Stimulated activated naive B cell treated with anti-CD40 and anti-IgM and Interleukin-4, amounts not matched to agents 10 μg/mL and 1 μg/mL and 100 μg/mL, for 72 hours (primary cell): ENCODE results near the gene FRY.

ENCODE experiments used
- ATAC-seq, 2 donors: fragments of 150-1000 bp; cut with Tn5 transposase; replicated peaks; 2 replicates each; pipeline ENCODE4 v1.10.0; 2021; ENCODE audit warnings: moderate library complexity in 1 of 2
- DNase-seq: peaks from one replicate; pipeline ENCODE4 v3.0.0; 2021
- H3K27ac Mint-ChIP-seq: one replicate; pipeline ENCODE4 v1.8.0; 2022; ENCODE audit warnings: mild to moderate bottlenecking, mixed read lengths
- H3K27me3 Mint-ChIP-seq, 2 donors: one replicate each; pipeline ENCODE4 v1.8.0; 2022; ENCODE audit warnings: mixed read lengths in 2 of 2
- H3K36me3 Mint-ChIP-seq, 2 donors: one replicate each; pipeline ENCODE4 v1.8.0; 2022; ENCODE audit warnings: mixed read lengths in 2 of 2, mild to moderate bottlenecking in 1 of 2
- H3K4me1 Mint-ChIP-seq, 2 donors: one replicate each; pipeline ENCODE4 v1.8.0; 2022; ENCODE audit warnings: mixed read lengths in 2 of 2, mild to moderate bottlenecking in 1 of 2
- H3K4me3 Mint-ChIP-seq, 2 donors: one replicate each; pipeline ENCODE4 v1.8.0; 2022; ENCODE audit warnings: mild to moderate bottlenecking in 2 of 2, mixed read lengths in 2 of 2, moderate library complexity in 1 of 2
- H3K9me3 Mint-ChIP-seq, 2 donors: one replicate each; pipeline ENCODE4 v1.8.0; 2022; ENCODE audit warnings: mixed read lengths in 2 of 2, mild to moderate bottlenecking in 1 of 2

The FRY gene

DNA sequence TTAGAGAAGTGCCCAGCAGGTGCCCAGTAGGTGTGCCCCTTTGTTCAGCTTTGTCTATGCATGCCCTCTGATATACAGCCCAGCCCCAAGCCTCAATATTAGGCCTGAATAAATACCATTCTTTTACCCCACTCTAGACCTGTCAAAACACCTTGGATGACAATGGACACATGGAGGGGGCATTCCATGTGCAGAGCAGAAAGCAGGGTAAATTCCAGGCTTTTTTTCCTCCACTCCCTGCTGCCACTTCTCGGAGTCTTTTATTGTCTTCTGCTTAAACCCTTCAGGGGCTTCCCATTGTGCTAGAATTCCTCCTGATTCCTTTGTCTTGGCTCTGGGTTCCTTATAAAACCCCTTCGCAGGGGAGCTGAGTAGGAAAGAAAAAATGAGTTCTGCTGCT, 5.8 kb upstream of the FRY start:
- H3K27me3 Mint-ChIP-seq = peaks cover 0 to 3% of the 10 kb centered on the region in 2 donors
- no peaks in the 10 kb centered on the region for H3K4me1 Mint-ChIP-seq
- no peak overlapping the region for H3K27ac Mint-ChIP-seq
- H3K9me3 Mint-ChIP-seq = no peaks in the 10 kb centered on the region
- ATAC-seq (no peak), DNase-seq (no peak)
- H3K36me3 Mint-ChIP-seq = no peaks in the 10 kb centered on the region
- no peak overlapping the region for H3K4me3 Mint-ChIP-seq

- no peak for ATAC-seq
- H3K27me3 Mint-ChIP-seq = peaks cover under 1 to 9% of the 10 kb centered on the region in 2 donors
- H3K27ac Mint-ChIP-seq = no peak overlapping the region
- H3K4me1 Mint-ChIP-seq = peaks cover 0 to 3% of the 10 kb centered on the region in 2 donors
- H3K9me3 Mint-ChIP-seq = no peaks in the 10 kb centered on the region
- H3K36me3 Mint-ChIP-seq = no peaks in the 10 kb centered on the region
- no peak overlapping the region for H3K4me3 Mint-ChIP-seq
- no peak for DNase-seq
Observed at GRCh38 chr13:32026623-32027022, 5.0 kb upstream of the FRY start.

GRCh38 chr13:32028711-32029110, 2.9 kb upstream of the FRY start:
- Mint-ChIP-seq H3K27me3 (peaks cover 6 to 18% of the 10 kb centered on the region in 2 donors), H3K4me3 (no peak overlapping the region), H3K4me1 (peaks cover 3 to 8% of the 10 kb centered on the region in 2 donors), H3K36me3 (no peaks in the 10 kb centered on the region), H3K9me3 (no peaks in the 10 kb centered on the region), H3K27ac (no peak overlapping the region)
- DNase-seq (no peak), ATAC-seq (no peak)

- DNase-seq (no peak), ATAC-seq (no peak)
- no peak overlapping the region for H3K4me3 Mint-ChIP-seq
- peaks cover 10 to 18% of the 10 kb centered on the region in 2 donors for H3K27me3 Mint-ChIP-seq
- no peak overlapping the region for H3K27ac Mint-ChIP-seq
- no peaks in the 10 kb centered on the region for H3K9me3 Mint-ChIP-seq
- H3K36me3 Mint-ChIP-seq = no peaks in the 10 kb centered on the region
- peaks cover 3 to 8% of the 10 kb centered on the region in 2 donors for H3K4me1 Mint-ChIP-seq
Observed at GRCh38 chr13:32029684-32030083, 1.9 kb upstream of the FRY start.

GRCh38 chr13:32031815-32032370, 319 bp downstream of the FRY start:
- no peak for DNase-seq
- peak overlapping the region; percentile 80 for H3K27ac Mint-ChIP-seq
- H3K27me3 Mint-ChIP-seq = peaks cover 12 to 18% of the 10 kb centered on the region in 2 donors
- H3K36me3 Mint-ChIP-seq = no peaks in the 10 kb centered on the region
- peak overlapping the region; percentile 88 to 93 for H3K4me3 Mint-ChIP-seq
- H3K4me1 Mint-ChIP-seq = peaks cover 13 to 22% of the 10 kb centered on the region in 2 donors
- no peak for ATAC-seq
- H3K9me3 Mint-ChIP-seq = no peaks in the 10 kb centered on the region

- H3K4me3 Mint-ChIP-seq = no peak overlapping the region
- no peaks in the 10 kb centered on the region for H3K36me3 Mint-ChIP-seq
- no peak overlapping the region for H3K27ac Mint-ChIP-seq
- H3K9me3 Mint-ChIP-seq = no peaks in the 10 kb centered on the region
- H3K4me1 Mint-ChIP-seq = peaks cover 14 to 24% of the 10 kb centered on the region in 2 donors
- H3K27me3 Mint-ChIP-seq = peaks cover 12 to 18% of the 10 kb centered on the region in 2 donors
- ATAC-seq = no peak
- no peak for DNase-seq
Observed at GRCh38 chr13:32032759-32033158, 1.2 kb downstream of the FRY start.

- H3K27ac Mint-ChIP-seq = no peak overlapping the region
- DNase-seq = no peak
- H3K4me1 Mint-ChIP-seq = peaks cover 14 to 24% of the 10 kb centered on the region in 2 donors
- no peaks in the 10 kb centered on the region for H3K9me3 Mint-ChIP-seq
- H3K4me3 Mint-ChIP-seq = no peak overlapping the region
- ATAC-seq = no peak
- peaks cover 12 to 18% of the 10 kb centered on the region in 2 donors for H3K27me3 Mint-ChIP-seq
- no peaks in the 10 kb centered on the region for H3K36me3 Mint-ChIP-seq
Observed at GRCh38 chr13:32033744-32034143, 2.2 kb downstream of the FRY start.

GRCh38 chr13:32035716-32036115, 4.1 kb downstream of the FRY start:
- no peak for DNase-seq

GRCh38 chr13:32036126-32036695, 4.6 kb downstream of the FRY start:
- Mint-ChIP-seq H3K4me3 (peak overlapping the region in 1 of 2 donors; percentile 58), H3K27ac (no peak overlapping the region), H3K27me3 (peaks cover 12 to 13% of the 10 kb centered on the region in 2 donors), H3K9me3 (no peaks in the 10 kb centered on the region), H3K36me3 (no peaks in the 10 kb centered on the region), H3K4me1 (peaks cover 14 to 26% of the 10 kb centered on the region in 2 donors)
- DNase-seq = no peak
- ATAC-seq = no peak

More at GRCh38 chr13:32035716-32036115, 4.1 kb downstream of the FRY start:
- H3K36me3 Mint-ChIP-seq = no peaks in the 10 kb centered on the region
- no peak for ATAC-seq
- H3K27ac Mint-ChIP-seq = no peak overlapping the region
- no peak overlapping the region for H3K4me3 Mint-ChIP-seq
- peaks cover 14 to 24% of the 10 kb centered on the region in 2 donors for H3K4me1 Mint-ChIP-seq
- H3K27me3 Mint-ChIP-seq = peaks cover 12 to 15% of the 10 kb centered on the region in 2 donors
- no peaks in the 10 kb centered on the region for H3K9me3 Mint-ChIP-seq

GRCh38 chr13:32036757-32037156, 5.2 kb downstream of the FRY start:
- no peak for ATAC-seq
- no peak for DNase-seq
- peak overlapping the region; percentile 1 to 58 for H3K4me3 Mint-ChIP-seq
- H3K36me3 Mint-ChIP-seq = no peaks in the 10 kb centered on the region
- no peaks in the 10 kb centered on the region for H3K9me3 Mint-ChIP-seq
- H3K27me3 Mint-ChIP-seq = peaks cover 8 to 10% of the 10 kb centered on the region in 2 donors
- peaks cover 14 to 25% of the 10 kb centered on the region in 2 donors for H3K4me1 Mint-ChIP-seq
- H3K27ac Mint-ChIP-seq = no peak overlapping the region

- Mint-ChIP-seq H3K9me3 (no peaks in the 10 kb centered on the region), H3K4me3 (no peak overlapping the region), H3K27me3 (peaks cover 5 to 6% of the 10 kb centered on the region in 2 donors), H3K4me1 (peaks cover 12 to 21% of the 10 kb centered on the region in 2 donors), H3K27ac (no peak overlapping the region), H3K36me3 (no peaks in the 10 kb centered on the region)
- ATAC-seq (no peak), DNase-seq (no peak)
Observed at GRCh38 chr13:32037471-32037870, 5.9 kb downstream of the FRY start.

GRCh38 chr13:32038343-32038742, 6.8 kb downstream of the FRY start:
- peaks cover 12 to 21% of the 10 kb centered on the region in 2 donors for H3K4me1 Mint-ChIP-seq
- H3K9me3 Mint-ChIP-seq = peaks cover 0 to 2% of the 10 kb centered on the region in 2 donors
- H3K4me3 Mint-ChIP-seq = no peak overlapping the region
- ATAC-seq (no peak), DNase-seq (no peak)
- H3K27ac Mint-ChIP-seq = no peak overlapping the region
- peaks cover 3 to 6% of the 10 kb centered on the region in 2 donors for H3K27me3 Mint-ChIP-seq
- peaks cover 0 to 3% of the 10 kb centered on the region in 2 donors for H3K36me3 Mint-ChIP-seq

- ATAC-seq = no peak
- Mint-ChIP-seq H3K4me3 (no peak overlapping the region), H3K27ac (no peak overlapping the region), H3K4me1 (peaks cover 12 to 21% of the 10 kb centered on the region in 2 donors), H3K27me3 (peaks cover 0 to 6% of the 10 kb centered on the region in 2 donors), H3K9me3 (peaks cover 0 to 2% of the 10 kb centered on the region in 2 donors), H3K36me3 (peaks cover 0 to 3% of the 10 kb centered on the region in 2 donors)
- DNase-seq = no peak
Observed at GRCh38 chr13:32039056-32039455, 7.5 kb downstream of the FRY start.

GRCh38 chr13:32039528-32039927, 8.0 kb downstream of the FRY start:
- Mint-ChIP-seq H3K27ac (no peak overlapping the region), H3K27me3 (peaks cover 0 to 3% of the 10 kb centered on the region in 2 donors), H3K4me3 (no peak overlapping the region), H3K36me3 (peaks cover 0 to 3% of the 10 kb centered on the region in 2 donors), H3K9me3 (peaks cover 0 to 2% of the 10 kb centered on the region in 2 donors), H3K4me1 (peaks cover 12 to 21% of the 10 kb centered on the region in 2 donors)
- DNase-seq (no peak), ATAC-seq (no peak)

GRCh38 chr13:32040052-32040642, 8.6 kb downstream of the FRY start:
- Mint-ChIP-seq H3K4me1 (peaks cover 12 to 21% of the 10 kb centered on the region in 2 donors), H3K27me3 (no peaks in the 10 kb centered on the region), H3K36me3 (peaks cover 0 to 3% of the 10 kb centered on the region in 2 donors), H3K9me3 (peaks cover 0 to 2% of the 10 kb centered on the region in 2 donors), H3K27ac (no peak overlapping the region), H3K4me3 (no peak overlapping the region)
- DNase-seq (no peak), ATAC-seq (no peak)
